ENCODE data around the gene SPART.

Gene SPART

DNA sequence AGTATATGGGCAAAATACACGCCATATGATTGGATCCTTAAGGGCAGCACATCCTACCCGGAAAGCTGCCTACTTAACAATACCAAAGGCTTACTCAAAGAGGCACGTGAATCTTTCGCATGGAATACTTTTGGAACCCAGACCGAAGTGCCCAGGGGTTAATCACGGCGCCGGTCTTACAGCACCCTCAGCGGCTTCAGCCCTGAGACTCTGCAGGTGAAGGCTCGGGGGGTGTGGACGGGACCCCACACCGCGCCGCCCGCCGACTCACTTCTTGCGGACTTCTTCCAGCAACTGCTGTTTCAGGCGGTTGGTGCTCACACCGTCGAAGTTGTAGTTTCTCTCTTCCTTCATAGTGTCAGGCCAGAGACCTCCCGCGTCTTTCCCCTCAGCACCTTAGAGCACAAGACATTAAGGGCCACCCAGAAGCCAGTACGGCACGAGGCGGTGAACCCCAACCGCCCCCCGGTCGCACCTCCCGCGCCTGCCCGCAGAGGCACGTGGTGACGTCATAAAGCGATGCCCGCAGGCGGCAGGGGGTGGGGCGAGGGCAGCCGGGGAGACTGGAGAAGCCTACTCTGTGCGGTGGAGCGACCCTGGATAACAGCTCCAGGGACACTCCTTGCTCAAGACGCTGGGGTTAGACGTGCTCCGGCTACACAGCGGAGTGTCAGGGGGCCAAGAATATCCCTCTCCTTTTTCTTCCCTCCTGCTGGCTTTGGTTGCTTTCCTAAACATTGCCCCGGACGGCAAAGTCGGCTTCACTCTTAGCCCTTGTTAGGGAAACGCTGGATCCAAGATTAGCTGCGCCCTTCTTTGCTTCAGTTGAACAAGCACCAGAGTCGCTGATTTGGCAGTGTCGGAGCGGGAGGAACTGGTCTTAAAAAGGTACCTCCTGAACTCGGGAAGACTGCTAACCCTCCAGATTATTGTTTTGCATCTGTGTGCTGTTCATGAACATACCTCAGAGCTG, 48.5 kb downstream of the SPART start, which contains the start of gene CCDC169:
Gene CCDC169 (minus strand): TSS at position 449 of the 973 bp plus-strand sequence. CDS start 95 bp downstream, at position 354.
- H3K9me3 ChIP-seq (ENCODE audit: control insufficient read depth, low read length): no peaks in the 10 kb centered on the region
- H3K9ac ChIP-seq (ENCODE audit: low read length): peak within 1 kb of the TSS; percentile 58
- H3K4me3 ChIP-seq (ENCODE audit: low read length): peak within 1 kb of the TSS; percentile 23
- no peaks in the 10 kb centered on the region for H3K36me3 ChIP-seq (ENCODE audit: control insufficient read depth, insufficient read depth, low read length)
- no peaks in the 10 kb centered on the region for H3K4me1 ChIP-seq (ENCODE audit: control insufficient read depth, insufficient read depth, low read length)
- H3K27me3 ChIP-seq (ENCODE audit: control insufficient read depth, insufficient read depth, low read length): peaks cover 4% of the 10 kb centered on the region

DNA sequence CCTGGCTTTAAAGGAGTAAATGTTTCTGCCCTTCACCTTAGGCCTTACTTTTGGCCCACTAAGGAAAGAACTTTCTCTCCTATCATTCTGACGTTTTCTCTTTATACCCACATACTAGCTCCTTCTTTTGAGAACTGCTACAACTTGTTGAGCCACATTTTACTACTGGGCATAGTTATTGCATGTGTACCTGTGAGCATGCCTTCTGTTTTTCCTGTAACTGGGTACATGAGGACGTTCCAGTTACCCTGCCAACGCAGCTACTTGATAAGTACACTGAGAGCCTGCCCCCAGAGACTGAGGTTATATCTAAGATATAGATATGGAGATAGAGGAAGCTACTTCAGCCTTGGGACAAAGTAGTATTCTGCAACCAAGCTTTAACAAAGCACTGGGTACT, 52.1 kb downstream of the SPART start:
- Histone ChIP-seq H3K27me3 (ENCODE audit: control insufficient read depth, insufficient read depth, low read length) (peaks cover 4% of the 10 kb centered on the region), H3K4me3 (ENCODE audit: low read length) (no peak overlapping the region), H3K4me1 (ENCODE audit: control insufficient read depth, insufficient read depth, low read length) (no peaks in the 10 kb centered on the region), H3K9ac (ENCODE audit: low read length) (no peak overlapping the region), H3K36me3 (ENCODE audit: control insufficient read depth, insufficient read depth, low read length) (no peaks in the 10 kb centered on the region), H3K9me3 (ENCODE audit: control insufficient read depth, low read length) (peaks cover 3% of the 10 kb centered on the region)

DNA sequence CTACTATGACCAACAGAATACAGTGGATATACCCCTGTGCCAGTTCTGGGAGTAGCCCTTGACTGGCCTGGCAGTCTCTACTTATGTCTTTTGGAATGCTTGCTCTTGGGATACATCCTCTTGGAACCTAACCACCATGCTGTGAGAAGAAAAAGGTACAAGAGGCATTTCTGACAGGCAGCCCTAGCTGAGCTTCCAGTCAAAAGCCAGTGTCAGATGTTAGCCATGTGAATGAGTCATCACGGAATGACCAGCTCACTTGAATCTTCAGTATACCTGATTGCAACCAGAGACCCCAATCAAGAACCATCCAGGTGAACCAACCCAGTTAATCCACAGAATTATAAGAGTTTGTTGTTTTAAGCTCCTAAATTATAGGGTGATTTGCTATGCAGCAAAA, 52.7 kb downstream of the SPART start:
- Histone ChIP-seq H3K36me3 (ENCODE audit: control insufficient read depth, insufficient read depth, low read length) (no peaks in the 10 kb centered on the region), H3K9me3 (ENCODE audit: control insufficient read depth, low read length) (peaks cover 4% of the 10 kb centered on the region), H3K4me1 (ENCODE audit: control insufficient read depth, insufficient read depth, low read length) (no peaks in the 10 kb centered on the region), H3K4me3 (ENCODE audit: low read length) (no peak overlapping the region), H3K27me3 (ENCODE audit: control insufficient read depth, insufficient read depth, low read length) (peaks cover under 1% of the 10 kb centered on the region), H3K9ac (ENCODE audit: low read length) (no peak overlapping the region)

DNA sequence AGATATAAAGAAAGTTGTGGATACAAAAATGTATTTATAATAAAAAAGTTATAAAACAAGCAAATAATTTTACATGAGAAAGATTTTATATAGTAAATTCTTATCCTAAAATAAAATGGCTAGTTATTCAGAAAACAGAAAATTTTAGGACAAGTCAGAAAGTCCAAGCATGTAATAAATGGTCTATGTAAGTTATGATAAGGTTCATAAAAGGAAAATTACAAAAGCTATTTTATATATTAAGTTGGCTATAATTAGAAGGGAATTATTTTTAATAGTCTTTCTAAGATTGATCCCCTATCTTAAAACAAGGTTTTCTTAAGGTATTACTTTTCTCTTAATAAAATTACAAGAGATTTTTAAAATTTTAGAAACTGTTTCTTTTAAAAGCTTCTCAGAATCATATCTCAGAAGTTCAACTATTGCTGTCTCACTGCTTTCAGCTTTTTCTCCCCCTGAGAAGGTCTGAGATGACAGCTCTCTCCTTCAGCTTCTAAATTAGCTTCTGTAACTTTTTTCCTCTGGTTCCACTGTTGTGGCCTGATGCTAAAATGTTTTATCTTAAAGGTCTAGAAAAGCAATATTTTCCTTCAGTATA, 57.3 kb downstream of the SPART start:
- Histone ChIP-seq H3K9me3 (ENCODE audit: control insufficient read depth, low read length) (peaks cover 4% of the 10 kb centered on the region), H3K4me1 (ENCODE audit: control insufficient read depth, insufficient read depth, low read length) (no peaks in the 10 kb centered on the region), H3K27me3 (ENCODE audit: control insufficient read depth, insufficient read depth, low read length) (no peaks in the 10 kb centered on the region), H3K9ac (ENCODE audit: low read length) (no peak overlapping the region), H3K4me3 (ENCODE audit: low read length) (no peak overlapping the region), H3K36me3 (ENCODE audit: control insufficient read depth, insufficient read depth, low read length) (no peaks in the 10 kb centered on the region)

DNA sequence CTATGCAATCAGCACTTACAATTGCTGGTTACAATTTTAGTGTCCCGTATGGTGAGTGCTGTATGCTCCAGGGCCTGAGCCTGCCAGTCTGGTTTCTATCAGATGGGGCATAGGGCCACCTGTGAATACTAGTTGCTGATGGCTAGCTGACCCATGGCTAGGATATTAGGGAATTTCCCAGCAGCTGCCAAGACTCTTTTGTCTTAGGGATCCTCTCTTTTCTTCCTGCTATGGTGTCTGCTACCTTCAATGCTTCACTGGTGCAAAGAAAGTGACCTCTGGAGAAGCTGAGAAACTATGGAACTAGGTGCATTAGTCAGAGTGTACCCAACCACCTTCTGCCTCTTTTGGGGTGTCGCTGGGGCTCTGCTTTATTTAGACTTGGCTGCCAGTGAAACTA, 60.2 kb downstream of the SPART start:
- Histone ChIP-seq H3K36me3 (ENCODE audit: control insufficient read depth, insufficient read depth, low read length) (no peaks in the 10 kb centered on the region), H3K4me3 (ENCODE audit: low read length) (no peak overlapping the region), H3K4me1 (ENCODE audit: control insufficient read depth, insufficient read depth, low read length) (no peaks in the 10 kb centered on the region), H3K27me3 (ENCODE audit: control insufficient read depth, insufficient read depth, low read length) (no peaks in the 10 kb centered on the region), H3K9ac (ENCODE audit: low read length) (no peak overlapping the region), H3K9me3 (ENCODE audit: control insufficient read depth, low read length) (peaks cover 4% of the 10 kb centered on the region)

DNA sequence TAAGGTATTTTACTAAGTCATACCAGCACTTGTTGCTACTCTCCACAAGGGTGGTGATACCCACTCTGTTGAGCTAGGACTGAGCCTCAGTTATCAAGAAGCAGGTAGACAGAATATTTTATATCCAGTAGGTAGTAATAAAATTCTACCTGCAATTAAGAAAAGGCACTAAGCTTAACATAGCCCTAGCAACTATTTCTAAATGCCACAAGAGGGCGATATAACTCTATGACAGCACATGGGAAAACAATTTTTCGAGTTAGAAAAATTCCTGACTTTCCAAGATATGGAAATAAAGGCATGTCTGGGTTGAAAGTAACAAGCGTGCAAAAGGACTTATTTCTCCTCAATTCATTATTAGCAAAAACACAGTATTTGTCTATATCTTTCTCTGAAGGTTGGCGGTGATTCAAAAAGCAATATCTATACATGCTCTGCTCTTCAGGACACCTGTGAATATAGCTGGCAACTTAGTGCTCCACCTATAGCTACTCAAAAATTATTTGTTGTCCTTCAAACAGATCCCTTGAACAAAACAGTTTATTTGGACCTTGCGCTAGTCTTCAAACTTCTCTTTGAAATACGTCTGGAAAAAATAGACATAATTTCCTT, 63.3 kb downstream of the SPART start:
- H3K4me3 ChIP-seq (ENCODE audit: low read length): no peak overlapping the region
- H3K9me3 ChIP-seq (ENCODE audit: control insufficient read depth, low read length): no peaks in the 10 kb centered on the region
- H3K36me3 ChIP-seq (ENCODE audit: control insufficient read depth, insufficient read depth, low read length): no peaks in the 10 kb centered on the region
- H3K27me3 ChIP-seq (ENCODE audit: control insufficient read depth, insufficient read depth, low read length): no peaks in the 10 kb centered on the region
- no peak overlapping the region for H3K9ac ChIP-seq (ENCODE audit: low read length)
- no peaks in the 10 kb centered on the region for H3K4me1 ChIP-seq (ENCODE audit: control insufficient read depth, insufficient read depth, low read length)

DNA sequence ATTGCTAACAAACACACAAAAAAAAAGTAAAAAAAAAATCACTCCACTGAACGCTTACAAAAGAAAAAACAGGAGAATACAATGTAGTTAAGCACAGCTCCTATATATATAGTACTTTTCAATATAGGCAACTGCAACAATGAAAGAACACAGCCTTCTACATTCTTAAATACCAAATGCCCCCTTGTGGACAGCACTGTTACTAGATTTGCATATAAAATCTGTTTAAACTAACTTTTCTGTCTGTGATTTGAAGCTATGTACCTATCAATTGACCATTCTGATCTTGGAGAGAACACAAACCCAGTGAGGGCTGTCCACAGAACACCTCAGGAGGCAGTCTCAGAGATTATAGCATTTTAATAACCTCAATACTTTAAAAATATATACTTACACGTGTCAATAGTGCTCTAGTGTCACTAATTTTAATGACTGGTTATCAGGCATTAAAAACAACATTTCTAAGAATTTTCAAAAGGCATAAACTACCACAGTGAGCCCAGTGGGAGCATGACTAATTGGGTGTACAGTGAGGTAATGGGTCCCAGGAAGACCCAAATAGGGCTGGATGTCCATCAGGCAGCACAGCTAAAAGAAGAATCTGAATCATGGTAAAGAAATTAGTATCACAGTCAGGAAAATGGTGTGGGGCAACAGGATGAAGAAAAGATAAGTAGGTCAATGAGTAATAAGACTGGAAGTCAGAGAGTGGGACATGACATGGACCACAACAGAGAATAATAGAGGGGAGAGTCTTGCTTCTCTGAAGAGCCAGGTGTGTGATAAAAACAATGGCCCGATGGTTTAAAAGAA, 70.8 kb downstream of the SPART start:
- no peaks in the 10 kb centered on the region for H3K4me1 ChIP-seq (ENCODE audit: control insufficient read depth, insufficient read depth, low read length)
- no peaks in the 10 kb centered on the region for H3K27me3 ChIP-seq (ENCODE audit: control insufficient read depth, insufficient read depth, low read length)
- H3K36me3 ChIP-seq (ENCODE audit: control insufficient read depth, insufficient read depth, low read length): no peaks in the 10 kb centered on the region
- H3K9me3 ChIP-seq (ENCODE audit: control insufficient read depth, low read length): no peaks in the 10 kb centered on the region
- no peak overlapping the region for H3K4me3 ChIP-seq (ENCODE audit: low read length)
- no peak overlapping the region for H3K9ac ChIP-seq (ENCODE audit: low read length)

DNA sequence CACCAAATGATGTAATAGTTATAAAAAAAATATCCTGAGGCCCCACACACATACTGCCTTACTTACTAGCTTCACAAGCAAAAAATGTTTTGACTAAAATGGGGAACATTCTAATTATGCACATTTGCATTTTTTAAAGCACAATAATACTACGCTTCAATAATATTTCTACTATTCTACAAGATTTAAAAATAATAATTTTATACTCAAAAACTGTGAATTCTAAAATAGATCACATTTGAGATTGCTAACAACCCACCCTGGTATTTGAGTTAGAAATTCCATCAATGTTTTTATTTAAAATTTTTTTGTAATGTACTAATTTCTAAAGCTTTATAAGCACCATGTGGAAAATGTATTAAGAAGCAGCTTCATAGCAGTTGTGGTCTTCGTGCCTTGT, 72.8 kb downstream of the SPART start:
- no peak overlapping the region for H3K4me3 ChIP-seq (ENCODE audit: low read length)
- no peaks in the 10 kb centered on the region for H3K9me3 ChIP-seq (ENCODE audit: control insufficient read depth, low read length)
- no peaks in the 10 kb centered on the region for H3K27me3 ChIP-seq (ENCODE audit: control insufficient read depth, insufficient read depth, low read length)
- H3K4me1 ChIP-seq (ENCODE audit: control insufficient read depth, insufficient read depth, low read length): no peaks in the 10 kb centered on the region
- H3K36me3 ChIP-seq (ENCODE audit: control insufficient read depth, insufficient read depth, low read length): no peaks in the 10 kb centered on the region
- no peak overlapping the region for H3K9ac ChIP-seq (ENCODE audit: low read length)

DNA sequence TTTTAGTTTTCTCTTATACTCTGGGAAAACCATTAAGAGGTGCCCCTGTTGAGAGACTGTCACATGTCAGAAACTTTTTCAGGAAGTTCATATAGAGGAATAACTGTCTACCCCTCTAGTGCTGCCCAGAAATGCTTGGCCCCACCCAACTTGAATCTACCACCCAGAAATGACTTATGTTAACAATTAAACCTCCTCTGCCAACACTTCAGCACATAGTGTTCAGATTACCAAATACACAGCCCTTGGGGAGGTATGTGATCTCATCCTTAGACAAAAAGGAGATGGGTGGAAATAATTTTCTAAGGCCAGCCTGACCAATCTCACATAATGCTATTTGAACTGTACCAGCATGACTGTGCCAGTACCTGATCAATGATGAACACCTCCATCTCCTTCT, 84.2 kb downstream of the SPART start:
- H3K4me3 ChIP-seq (ENCODE audit: low read length): no peak overlapping the region

DNA sequence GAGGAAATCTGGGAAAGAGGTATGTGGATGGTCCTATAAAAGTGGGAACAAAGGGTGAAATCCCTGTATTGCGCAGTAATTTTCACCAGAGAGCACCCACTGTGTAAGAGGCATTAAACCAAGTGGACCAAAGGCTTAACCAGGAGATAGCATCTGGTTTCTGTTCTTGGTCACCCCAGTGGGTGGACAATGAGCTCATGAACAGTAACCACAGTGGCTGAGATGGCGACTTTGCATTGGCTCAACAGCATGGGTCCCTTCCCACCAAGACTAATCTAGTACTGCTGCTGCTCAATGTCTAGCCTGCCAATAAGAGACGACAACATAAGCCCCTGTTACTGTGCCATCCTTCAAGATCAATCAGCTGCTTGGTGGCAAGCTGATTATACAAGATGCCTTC, 85.2 kb downstream of the SPART start:
- H3K27me3 ChIP-seq (ENCODE audit: control insufficient read depth, insufficient read depth, low read length): no peaks in the 10 kb centered on the region
- no peak overlapping the region for H3K9ac ChIP-seq (ENCODE audit: low read length)
- no peaks in the 10 kb centered on the region for H3K36me3 ChIP-seq (ENCODE audit: control insufficient read depth, insufficient read depth, low read length)
- no peaks in the 10 kb centered on the region for H3K4me1 ChIP-seq (ENCODE audit: control insufficient read depth, insufficient read depth, low read length)
- H3K9me3 ChIP-seq (ENCODE audit: control insufficient read depth, low read length): no peaks in the 10 kb centered on the region
- H3K4me3 ChIP-seq (ENCODE audit: low read length): no peak overlapping the region

More for the DNA sequence above, 84.2 kb downstream of the SPART start:
- no peaks in the 10 kb centered on the region for H3K4me1 ChIP-seq (ENCODE audit: control insufficient read depth, insufficient read depth, low read length)
- no peaks in the 10 kb centered on the region for H3K27me3 ChIP-seq (ENCODE audit: control insufficient read depth, insufficient read depth, low read length)
- H3K9me3 ChIP-seq (ENCODE audit: control insufficient read depth, low read length): no peaks in the 10 kb centered on the region
- H3K9ac ChIP-seq (ENCODE audit: low read length): no peak overlapping the region
- H3K36me3 ChIP-seq (ENCODE audit: control insufficient read depth, insufficient read depth, low read length): no peaks in the 10 kb centered on the region

DNA sequence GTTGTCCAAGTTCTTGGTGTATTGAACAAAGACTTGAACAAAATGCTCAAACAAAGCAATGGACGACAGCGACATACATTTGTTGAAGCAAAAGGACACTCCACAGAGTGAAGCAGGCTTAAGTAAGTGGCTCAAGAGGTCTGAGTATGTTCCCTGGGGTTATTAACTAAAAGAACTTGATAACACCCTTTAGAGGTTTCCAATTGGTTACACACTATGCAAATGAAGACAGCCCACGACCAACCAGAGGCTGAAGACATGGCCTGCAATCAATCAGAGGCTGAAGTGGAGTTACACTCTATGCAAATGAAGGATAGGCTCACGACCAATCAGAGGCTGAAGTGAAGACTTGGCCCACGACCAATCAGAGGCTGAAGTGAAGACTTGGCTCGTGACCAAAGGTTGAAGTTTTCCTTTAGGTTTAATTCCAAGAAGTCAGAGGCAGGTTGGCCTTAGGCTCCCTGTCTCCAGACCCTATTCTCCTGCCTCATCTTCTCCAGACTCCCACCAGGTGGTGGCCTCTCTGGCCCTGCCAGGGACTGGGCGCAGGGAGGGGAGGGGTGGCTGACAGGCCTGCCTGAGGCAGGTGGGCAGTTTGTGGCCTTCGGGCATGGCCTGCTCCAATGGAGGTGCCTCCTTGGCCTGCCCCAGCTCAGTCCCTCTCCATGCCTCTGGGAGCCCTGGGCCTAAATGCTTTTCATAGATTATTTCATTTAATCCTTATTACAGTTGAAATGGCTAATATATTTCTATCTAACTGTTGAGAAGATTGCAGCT, 86.6 kb downstream of the SPART start:
- Histone ChIP-seq H3K36me3 (ENCODE audit: control insufficient read depth, insufficient read depth, low read length) (no peaks in the 10 kb centered on the region), H3K9me3 (ENCODE audit: control insufficient read depth, low read length) (no peaks in the 10 kb centered on the region), H3K4me1 (ENCODE audit: control insufficient read depth, insufficient read depth, low read length) (no peaks in the 10 kb centered on the region), H3K27me3 (ENCODE audit: control insufficient read depth, insufficient read depth, low read length) (no peaks in the 10 kb centered on the region), H3K9ac (ENCODE audit: low read length) (no peak overlapping the region), H3K4me3 (ENCODE audit: low read length) (no peak overlapping the region)
